ENCODE measurements around the gene EDIL3. TPM values are rescaled to one million over a fixed set of nuclear protein-coding genes. Genes with fewer than 3 reads are reported as not detected.

EDIL3 gene, protein sequence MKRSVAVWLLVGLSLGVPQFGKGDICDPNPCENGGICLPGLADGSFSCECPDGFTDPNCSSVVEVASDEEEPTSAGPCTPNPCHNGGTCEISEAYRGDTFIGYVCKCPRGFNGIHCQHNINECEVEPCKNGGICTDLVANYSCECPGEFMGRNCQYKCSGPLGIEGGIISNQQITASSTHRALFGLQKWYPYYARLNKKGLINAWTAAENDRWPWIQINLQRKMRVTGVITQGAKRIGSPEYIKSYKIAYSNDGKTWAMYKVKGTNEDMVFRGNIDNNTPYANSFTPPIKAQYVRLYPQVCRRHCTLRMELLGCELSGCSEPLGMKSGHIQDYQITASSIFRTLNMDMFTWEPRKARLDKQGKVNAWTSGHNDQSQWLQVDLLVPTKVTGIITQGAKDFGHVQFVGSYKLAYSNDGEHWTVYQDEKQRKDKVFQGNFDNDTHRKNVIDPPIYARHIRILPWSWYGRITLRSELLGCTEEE
- total RNA-seq (2014; rRNA removed; shearing (Covaris generic)), result 56.5 and 75.7 TPM in 2 replicates

DNA sequence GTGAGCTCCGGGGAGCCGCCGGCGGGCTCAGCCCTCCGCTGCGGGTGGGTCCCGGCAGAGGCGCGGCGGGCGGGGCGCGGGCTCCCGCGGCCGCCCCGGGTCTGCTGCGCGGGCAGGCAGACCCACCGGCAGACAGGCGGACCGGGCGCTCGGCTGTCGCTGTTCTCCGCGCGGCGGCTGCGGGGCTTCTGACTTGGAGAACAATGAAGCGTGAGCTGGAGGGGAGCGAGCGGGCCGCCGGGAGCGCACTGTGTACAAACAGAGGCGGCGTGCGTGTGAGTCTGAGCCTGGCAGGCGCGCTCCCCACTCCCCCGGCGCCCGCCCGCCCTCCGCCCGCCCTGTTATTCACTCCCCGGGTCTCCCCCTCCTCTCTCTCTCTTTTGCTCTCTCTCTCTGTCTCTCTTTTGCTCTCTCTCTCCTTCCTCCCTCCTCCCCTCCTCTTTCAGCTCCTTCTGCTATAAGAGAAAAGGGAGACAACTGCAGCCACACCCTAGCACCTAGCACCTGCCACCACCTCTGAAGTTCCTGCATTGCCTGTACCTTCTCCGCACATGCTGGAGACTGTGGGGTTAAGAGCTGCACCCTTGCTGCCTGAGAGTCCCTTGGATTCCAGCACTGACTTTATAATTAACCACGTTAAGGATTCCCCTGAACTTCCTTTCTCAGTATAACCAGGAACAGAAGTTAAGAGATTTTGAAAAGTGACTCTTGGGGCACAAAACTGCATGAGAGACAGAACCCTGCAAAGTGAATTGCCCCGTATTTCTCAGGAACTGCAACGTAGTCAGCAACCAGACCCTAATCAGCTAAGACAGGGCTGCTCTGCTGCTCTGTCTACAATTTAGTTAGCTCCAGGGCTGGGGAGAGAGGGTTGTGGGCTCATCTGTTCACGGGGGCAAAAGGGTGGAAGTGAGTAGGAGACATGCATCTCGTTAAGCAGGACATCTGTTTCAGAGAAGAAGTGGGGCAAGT is at the start of gene EDIL3:
Gene EDIL3, minus strand, starts transcription at position 277 of the 972 bp plus-strand sequence. CDS start 506 bp downstream, outside the sequence.
- DNase-seq (ENCODE audit: low spot score), result no peak

- peak; percentile 21 for DNase-seq (ENCODE audit: low spot score)
Measured at GRCh38 chr5:84433461-84433860, 48.8 kb upstream of the EDIL3 start.

DNA sequence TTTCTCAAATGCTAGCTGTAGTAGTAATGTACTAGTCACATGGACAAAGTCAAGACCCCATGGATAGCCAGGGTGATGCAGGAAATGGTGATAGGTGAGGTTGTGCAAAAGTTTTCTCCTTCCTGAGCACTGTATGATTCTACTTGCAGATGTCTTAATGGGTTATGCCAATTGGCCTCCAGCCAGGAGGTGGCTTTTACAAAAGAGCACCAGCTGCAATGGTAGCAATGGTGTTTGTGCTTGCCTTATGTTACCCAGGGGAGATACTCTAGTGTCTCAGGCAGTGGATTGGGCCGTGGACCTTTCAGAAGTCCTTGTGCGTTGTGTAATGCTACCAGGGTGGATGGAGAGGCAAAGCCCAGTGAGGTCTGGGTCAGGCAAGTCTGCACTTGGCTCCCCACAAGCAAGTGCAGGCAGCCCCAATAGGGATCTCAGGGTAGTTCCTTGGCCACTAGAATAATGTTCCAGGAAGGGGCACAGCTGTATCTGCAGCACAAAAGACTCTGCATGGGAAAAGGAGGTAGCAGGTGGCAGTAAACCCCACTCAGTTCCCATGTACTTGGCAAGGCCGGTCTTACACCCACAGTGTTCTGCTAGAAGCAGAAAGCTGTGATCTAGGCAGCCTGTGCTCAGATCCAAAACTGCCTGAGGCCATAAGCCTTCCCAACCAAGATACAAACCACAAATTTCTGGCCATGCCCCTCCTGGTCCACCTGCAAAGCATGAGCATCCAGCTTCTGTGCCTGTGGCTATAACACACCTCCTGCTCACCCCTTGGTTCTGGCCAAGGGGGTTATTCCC is 46.4 kb upstream of the EDIL3 start:
- no peak for DNase-seq (ENCODE audit: low spot score)

GRCh38 chr5:84430079-84430478 is 45.4 kb upstream of the EDIL3 start:
- DNase-seq (ENCODE audit: low spot score), result no peak

DNA sequence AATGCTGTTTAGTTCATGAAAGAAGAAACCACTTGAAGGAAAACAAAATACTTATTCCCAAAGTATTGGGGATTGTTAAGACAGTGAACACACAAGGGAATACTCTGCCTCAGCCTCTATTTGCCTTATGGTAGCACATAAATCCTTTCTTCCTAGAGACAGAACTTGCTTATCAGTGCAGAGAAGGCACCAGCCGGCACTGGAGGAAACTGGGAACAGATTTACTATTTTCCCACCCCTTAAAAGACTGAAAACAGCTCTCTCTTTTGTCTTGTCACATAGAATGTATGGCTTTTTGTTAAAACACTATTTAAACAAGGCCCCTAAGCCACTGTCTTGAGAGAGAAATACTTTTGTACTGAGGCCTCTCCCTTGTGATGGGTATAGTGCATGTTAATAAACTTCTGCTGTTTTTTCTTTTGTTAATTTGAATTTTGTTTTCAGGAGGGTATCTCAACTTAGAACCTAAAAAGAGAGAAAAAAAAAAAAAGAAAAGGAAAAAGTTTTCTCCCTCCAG is 40.7 kb upstream of the EDIL3 start:
- DNase-seq (ENCODE audit: low spot score), result no peak

GRCh38 chr5:84419742-84420141 is 35.1 kb upstream of the EDIL3 start:
- no peak for DNase-seq (ENCODE audit: low spot score)

DNA sequence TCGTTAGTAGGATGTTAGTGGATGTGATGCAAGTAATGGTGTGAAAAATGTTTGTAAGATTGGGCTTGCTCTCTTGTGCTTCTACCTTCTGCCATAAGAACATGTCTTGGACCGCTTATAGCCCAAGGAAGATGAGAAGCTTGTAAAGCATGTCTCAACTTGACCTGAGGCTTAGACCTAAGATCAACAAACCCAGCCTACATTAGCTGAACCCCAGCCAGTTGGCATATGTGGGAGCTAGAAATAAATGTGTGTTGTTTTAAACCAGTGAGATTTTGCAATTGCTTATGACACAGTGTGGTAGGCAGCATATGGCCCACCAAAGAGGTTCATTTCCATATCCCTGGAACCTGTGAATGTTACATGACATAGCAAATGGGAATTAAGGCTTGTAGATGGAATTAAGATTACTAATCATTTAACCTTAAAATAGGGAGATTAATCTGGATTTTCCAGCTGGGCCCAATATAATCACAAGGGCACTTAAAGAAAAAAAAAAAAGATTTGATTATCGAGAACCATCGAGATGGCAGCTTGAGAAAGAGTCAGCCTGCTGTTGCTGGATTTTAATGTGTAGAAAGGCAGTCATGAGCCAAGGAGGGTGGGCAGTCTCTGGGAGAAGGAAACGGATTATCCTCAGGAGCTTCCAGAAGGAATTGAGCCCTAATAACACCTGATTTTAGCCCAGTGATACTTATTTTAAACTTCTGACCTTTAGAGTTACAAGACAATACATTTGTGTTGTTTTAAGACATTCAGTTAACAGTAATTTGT is 27.3 kb upstream of the EDIL3 start:
- DNase-seq (ENCODE audit: low spot score), result no peak

DNA sequence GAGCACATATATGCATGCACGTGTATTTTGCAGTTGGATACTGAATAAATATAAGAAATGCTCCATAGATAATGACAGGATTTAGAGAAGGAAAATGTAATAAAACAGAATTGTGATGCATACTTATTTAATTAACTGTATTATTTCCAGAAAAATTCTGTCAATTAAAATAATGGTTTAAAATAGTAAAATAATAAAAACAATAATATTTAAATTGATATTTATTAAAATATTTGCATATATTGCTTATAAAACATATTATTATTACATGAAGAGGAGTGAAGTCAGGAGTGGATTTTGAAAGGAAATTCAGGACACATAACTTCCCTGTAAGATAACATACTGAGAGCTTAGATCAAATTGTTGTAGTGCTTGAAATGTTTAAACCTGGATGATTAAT is 21.4 kb upstream of the EDIL3 start:
- DNase-seq (ENCODE audit: low spot score), result no peak

DNA sequence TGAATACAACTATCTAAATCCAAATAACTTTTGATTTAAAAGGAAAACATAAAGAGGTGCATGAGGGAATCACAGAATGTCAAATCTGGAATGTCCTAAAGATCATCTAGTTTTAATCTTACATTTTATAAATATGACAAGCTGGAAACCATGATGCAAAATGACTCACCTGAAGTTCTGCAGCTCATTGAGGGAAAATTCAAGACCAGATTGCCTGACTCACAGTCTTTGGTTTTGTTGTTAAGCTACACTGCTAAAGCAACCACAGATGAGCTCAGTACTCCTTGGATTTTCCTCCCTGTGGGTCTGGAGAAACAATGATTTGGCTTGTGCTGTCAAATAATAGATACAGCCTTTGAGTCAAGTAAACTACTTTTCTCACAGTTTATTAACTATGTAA is 19.1 kb upstream of the EDIL3 start:
- peak; percentile 84 for DNase-seq (ENCODE audit: low spot score)

GRCh38 chr5:84397385-84397784 is 12.7 kb upstream of the EDIL3 start:
- no peak for DNase-seq (ENCODE audit: low spot score)

DNA sequence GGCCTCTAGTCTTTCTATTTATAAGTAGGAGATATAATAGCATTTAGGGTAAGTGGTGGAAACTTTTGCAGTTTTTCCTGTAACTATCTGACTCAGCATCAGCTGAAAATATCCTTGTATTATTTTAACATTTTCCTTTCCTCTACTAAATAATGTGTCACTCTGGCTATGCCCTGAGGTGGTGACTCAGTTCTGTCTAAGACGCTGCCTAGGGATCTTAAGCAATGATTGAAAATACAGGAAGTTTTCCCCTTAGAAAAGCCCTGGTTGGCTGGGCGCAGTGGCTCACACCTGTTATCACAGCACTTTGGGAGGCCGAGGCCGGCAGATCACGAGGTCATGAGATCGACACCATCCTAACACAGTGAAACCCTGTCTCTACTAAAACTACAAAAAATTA is 9.3 kb upstream of the EDIL3 start:
- DNase-seq (ENCODE audit: low spot score), result peak; percentile 85

GRCh38 chr5:84392836-84393235 is 8.2 kb upstream of the EDIL3 start:
- no peak for DNase-seq (ENCODE audit: low spot score)

DNA sequence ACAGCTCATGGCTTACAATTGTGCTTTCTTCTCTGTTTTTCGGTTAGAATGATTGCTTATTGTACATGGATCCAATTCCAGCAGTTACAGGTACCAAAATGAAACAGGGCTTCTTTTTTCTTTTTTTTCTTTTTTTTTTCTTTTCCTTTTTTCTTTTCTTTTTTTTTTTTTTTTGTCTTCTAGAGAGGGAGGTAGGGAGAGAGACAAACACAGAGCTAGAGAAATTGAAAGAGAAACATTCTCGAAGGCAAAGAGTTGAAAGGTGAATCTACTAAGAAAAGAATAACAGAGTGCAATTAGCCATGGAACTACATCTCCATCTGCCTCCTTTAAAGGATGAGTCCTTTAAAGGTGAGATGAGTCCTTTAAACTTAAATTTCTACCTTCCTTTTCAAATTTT is 1.0 kb upstream of the EDIL3 start:
- DNase-seq (ENCODE audit: low spot score), result no peak

GRCh38 chr5:84383816-84384603 is 670 bp downstream of the EDIL3 start:
- DNase-seq (ENCODE audit: low spot score), result peak; percentile 36

- no peak for DNase-seq (ENCODE audit: low spot score)
Measured at GRCh38 chr5:84383296-84383815, 1.3 kb downstream of the EDIL3 start.

DNA sequence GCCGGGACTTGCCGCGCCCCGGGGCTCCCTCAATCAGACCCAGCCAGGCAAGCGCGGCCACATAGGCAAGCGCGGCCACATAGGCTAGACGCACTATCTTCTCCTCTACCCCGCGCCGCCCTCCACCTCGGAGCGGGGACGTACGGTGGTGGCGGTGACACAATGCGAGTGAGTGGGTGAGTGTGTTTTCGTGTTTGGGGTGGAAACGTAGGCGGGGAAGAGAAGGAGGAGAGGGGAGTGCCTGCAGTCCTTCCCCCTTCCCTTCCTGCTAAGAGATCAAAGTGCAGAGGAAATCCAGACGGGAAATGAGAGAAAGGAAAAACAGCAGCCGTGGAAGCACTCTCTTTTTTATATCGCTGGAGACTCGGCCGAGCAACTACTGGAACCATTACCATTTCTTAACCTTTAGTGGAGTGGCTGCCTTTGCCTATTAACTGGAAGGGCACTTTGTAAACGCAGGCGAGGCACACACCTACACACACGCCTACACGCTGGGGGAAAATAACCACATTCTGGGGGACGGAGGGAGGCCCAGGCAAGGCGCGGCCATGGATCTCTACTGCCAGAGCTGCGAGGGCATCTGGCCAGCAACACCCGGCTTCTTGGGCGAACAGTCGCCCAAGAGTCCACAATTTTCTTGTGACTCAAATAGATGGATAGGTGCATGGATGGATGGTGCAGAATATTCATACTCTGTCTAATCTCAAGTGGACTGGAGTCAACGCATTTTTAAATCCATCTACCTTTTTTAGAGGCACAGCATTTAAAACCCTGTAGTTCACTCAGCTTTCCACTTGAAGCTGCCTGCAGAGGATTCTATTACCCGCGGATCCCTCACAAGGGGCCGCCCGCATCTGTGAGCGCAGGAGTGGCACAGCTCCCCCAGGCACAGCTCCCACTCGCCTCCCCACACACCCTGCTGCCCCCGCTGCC is 2.1 kb downstream of the EDIL3 start:
- peak; percentile 55 for DNase-seq (ENCODE audit: low spot score)

DNA sequence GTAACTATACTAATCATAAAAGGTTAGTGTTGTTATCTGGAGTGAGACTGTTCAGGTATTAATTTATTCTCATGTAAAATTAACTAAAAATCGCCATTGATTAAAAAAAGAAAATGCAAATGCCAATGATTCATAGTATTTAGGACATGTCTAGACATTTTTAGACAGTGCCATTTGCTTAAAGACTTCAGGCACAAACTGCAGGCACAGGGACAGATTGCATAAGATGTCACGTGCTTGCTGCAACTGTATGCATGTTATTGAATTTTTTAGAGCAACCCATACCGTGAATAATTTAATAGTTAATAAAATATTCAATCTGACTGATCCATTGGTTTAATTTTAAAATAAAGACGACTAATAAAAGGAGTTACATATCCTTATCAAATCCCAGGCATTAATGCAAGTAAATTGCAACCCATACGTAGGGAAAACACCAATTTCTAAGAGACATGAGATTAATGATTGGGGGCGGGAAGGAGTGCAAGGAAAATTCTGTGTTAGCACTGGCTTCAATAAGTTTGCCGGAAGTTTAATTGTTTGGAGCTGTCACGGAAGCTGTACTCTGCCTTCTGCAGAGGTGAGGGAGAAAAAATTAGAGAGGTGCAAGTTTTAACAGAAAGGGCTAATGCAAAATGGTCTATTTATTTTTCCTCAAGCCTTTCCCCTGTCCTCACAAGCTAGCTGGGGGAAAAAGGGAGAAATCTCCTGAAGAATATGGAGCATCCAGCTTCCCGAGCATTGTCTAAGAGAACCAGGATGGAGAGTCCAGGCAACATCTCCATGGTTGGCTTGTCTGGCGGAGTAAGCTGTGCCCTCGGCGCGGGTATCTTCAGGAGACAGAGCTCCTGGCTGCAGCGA is 2.9 kb downstream of the EDIL3 start:
- DNase-seq (ENCODE audit: low spot score), result no peak

Measured in A172 (cell line).